HG03066 (cell line): ENCODE data around the gene FCRL2.

ENCODE experiments used
- ATAC-seq: cut with Tn5 transposase; IDR thresholded peaks from one replicate; pipeline ENCODE4 v1.9.1; 2021; ENCODE audit warnings: low read depth; ENCODE audit not compliant: unreplicated experiment

The FCRL2 gene

DNA sequence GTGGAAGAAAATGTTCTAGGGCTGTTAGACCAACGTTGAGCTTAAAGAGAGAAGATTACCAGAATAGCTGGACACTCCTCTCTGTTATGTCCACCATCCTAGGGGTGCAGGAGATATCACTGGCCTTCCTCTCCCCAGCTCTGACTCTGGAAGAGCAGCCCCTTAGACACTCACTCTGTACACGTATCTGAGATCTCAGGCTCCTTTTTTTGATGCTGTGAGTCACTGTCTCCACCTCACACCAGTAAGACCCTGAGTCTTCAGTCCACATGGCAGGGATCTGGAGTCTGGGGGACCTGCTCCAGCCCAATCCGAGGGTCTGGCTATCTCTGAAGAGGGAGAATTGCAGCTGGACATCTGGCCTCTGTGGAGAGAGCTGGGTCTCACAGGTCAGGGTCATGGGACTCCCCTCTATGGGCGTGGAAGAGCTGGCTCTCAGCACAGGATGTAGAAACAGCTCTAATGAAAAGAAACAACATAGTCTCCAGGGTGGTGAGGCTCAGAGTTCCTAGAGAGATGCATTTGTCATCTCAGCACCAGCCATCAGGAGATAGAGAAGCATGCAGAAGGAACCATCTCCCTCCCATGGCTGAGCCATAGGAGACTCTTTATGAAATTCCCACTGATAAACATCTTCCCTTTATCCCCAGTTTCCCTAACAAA, 79.8 kb downstream of the FCRL2 start:
- ATAC-seq = no peak
